CD1c-positive myeloid dendritic cell (primary cell): ENCODE data around the gene PCSK6.
"Not testable (repeated sequence)": the region's sequence is repeated elsewhere in the genome, so short reads cannot be mapped to it uniquely, and the experiment has no call there.

Source experiments
- DNase-seq: peaks from one replicate; pipeline ENCODE4 v3.0.0-alpha.2; 2016; ENCODE audit errors: extremely low spot score

The PCSK6 gene

DNA sequence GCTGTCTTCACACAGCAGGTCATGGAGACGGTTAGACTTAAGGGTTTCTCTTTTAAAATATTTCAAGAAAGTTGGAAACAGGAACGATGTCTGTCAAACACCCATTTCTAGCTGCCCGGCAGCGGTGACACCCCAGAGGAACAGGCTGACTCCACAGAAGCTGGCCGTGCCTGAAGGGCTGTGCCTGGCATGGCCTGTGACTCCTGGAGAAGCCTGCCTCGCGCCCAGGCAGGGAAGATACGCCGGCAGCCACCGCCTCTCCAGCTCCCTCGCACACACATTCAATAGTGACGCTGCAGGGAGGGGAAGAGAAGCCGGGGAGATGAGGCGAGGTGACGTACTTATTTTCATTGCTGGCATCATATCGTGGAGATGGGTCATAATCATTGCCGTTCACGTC, 59.9 kb downstream of the PCSK6 start:
- DNase-seq: no peak

DNA sequence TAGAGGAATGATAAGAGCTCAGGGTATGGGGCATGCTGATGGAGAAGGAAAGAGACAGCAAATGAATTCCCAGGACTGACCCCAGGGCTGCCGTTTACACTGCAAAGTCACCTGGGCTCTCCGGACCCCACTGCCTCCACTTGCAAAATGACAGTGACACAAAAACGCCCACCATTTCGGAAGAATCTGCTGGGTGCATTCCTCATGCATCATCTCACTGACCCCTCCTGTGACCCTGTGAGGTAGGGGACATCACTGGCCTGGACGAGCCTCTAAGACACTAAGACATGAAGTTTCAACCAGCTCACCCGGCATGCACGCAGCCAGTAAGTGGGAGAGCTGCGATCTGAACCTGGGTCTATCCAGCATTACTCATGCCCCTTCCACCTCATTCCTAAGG, 60.3 kb downstream of the PCSK6 start:
- no peak for DNase-seq

DNA sequence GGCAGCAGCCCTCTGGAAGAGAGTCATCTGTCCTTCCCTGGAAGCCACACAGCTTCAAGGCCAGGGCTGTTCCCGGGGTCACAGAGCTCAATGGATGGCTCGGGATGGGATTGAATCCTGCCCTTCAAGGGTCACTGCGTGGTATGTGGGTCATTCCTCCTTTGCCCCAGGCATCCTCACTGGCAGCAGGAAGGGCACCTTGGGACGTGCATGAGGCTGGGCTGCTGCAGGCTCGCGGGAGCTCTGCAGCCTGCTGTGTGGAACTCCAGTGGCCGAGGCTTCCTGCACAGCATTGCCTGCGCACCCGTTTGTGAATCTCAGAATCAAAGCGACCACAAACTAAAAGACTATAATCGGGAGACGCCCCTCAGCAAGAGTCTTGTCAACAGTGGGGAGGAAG, 60.7 kb downstream of the PCSK6 start:
- no peak for DNase-seq

DNA sequence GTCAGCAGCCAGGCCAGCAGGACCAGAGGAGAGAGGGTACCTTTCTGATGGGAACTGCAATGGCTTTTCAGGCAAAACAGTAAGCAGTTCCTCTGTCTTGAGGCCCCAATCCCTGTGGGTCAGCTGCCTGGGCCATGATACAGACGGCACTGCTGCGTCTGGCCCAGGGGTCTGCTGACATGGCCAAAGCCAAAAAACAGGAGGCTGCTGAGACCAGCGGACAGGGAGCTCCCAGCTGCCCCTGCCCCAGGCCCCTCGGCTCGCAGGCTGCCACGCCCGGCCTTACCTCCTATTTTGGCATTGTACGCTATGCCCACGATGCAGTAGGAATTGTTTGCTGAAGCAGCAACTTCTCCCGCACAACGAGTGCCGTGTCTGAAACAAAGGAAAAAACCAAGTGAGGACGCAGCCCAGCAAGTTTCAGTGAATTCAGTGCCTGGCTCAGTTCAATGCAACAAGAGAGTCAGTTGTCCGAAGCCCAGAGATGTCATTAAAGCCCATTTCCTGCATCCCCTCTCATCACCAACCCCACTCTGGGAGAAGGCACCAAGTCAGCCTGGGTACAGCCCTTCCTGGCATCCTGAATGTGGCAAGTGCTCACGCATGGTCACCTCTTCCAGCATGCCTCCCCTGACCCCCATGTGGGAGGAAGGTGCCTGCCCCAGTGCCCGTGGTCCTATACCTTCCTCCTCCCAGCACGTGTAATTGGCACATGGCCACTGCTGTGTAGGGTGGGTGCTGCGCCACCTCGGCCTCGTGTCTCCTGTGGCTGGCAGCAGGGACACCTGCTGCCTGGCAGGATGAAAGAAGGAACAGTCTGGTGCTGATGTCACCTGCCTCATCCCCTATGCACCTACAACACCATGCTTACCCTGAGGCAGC, 61.7 kb downstream of the PCSK6 start:
- DNase-seq: no peak

DNA sequence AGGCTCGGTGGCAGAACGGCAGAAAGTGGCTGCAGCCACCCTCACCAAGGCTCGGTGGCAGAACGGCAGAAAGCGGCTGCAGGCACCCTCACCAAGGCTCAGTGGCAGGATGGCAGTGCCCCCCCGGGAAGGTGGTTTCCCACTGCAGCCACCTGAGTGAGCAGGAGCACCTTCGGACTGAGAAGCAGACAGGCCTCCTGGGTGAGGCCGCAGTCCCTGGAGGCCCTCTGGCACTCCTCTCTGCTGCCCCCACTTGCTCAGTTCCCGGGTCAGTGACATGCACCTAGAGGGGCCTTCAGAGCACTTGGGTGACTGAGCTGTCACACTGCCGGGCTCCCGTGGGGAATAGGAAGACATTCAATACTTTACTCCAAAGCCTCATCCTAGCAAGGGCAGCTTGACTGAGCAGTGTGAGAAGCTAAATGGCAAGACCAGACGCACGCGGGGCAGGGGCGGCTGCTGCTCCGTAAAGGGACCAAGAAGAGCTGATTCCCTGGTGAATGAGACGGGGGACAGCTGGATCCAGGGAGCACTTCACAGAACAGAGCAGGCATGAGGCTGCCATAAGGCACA, 62.7 kb downstream of the PCSK6 start:
- no peak for DNase-seq

DNA sequence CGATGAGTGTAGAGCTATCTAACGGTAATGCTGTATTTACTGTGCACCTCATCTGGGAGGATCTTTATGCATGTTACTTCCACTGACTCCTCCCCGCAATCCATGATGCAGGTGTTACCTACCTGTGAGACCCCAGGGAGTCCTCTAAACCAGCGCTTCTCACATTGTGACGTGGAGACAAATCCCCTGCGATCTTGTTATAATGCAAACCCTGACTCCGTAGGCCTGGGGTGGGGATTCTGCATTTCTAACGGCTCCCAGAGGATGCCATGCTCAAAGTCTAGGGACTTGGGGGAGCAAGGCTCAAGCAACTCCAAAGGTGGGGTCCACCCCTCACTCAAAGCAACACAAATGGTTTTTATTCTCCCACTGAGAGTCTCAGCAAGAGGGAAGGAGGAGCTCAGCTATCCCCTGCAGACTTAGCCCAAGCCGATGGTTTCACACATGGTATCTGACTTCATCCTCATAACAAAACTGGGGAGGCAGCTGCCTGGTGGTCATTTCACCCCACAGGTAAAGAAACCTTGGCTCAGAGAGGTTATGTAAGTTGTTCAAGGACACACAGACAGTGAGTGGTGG, 63.6 kb downstream of the PCSK6 start:
- no peak for DNase-seq

DNA sequence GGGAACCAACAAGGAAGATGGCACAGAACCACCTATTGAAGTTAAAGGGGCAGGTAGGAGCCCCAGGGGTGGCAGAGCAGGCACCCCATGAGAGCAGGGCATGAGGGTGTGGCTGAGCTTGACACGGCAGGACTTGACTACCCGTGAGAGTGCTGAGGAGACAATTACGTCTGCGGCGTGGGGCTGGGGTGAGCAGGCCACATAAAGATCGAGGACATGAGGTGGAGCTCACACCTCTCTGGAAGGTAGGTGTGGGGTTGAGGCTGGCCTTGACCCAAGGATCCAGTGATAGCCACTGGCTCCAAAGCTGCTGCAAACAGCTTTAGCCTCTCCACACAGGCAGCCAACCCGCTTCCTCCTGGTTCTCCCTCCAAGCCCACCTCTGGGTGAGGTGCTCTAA, 64.5 kb downstream of the PCSK6 start:
- no peak for DNase-seq

DNA sequence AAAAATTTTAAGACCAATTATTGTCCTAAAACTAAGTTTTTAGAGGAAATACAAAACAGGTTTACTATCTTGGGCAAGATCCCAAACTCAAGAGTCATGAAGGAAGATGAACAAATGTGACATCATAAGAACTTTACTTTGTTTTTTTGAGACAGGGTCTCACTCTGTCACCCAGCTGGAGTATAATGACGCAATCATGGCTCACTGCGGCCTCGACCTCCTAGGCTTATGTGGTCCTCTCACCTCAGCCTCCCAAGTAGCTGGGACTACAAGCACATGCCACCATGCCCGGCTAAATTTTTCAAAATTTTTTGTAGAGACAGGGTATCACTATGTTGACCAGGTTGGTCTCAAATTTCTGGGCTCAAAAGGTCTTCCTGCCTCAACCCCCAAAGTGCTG, 69.3 kb downstream of the PCSK6 start:
- no peak for DNase-seq

DNA sequence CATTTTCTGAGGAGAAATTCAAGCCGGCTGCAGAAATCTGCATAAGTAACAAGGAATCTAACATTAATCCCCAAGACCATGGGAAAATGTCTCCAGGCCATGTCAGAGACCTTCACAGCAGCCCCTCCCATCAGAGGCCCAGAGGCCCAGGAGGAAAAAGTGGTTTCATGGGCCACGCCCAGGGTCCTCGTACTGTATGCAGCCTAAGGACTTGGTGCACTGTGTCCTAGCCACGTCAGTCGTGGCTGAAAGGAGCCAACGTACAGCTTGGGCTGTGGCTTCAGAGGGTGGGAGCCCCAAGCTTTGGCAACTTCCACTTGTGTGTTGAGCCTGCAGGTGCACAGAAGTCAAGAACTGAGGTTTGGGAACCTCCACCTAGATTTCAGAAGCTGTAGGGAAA, 73.0 kb downstream of the PCSK6 start:
- DNase-seq: not testable (repeated sequence)

DNA sequence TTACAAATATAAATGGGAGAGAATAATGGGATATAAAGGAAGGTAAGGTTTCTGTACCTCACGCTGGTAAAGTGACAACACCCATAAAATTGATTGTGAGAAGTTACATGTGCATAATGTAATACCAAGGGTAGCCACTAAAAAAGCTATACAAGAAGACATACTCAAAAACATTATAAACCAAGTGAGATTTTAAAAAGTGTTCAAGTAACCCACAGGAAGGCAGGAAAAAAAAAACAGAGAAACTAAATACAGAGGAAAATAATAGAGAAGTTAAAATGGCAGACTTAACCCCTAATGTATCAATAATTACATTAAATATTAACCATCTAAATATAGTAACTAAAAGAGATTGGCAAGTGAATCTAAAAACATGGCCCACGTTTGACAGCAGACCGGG, 76.3 kb downstream of the PCSK6 start:
- DNase-seq: no peak

DNA sequence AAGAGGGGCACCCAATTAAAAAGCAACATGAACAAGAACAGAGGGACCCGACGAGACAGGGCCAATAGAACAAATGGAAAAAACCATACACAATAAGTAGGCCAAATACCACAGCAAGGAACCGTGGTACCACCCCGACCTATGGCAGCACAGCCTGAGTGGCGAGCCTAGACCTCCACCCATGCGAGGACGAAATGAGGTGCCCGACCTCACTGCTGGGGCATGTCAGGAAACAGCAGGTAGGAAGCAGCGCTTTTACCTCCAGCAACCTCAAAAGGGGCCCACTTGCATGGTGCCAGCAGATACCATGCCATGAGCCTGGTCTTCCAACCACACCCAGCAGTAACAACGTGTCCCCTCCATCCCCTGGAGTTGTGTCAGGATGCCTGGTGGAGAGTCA, 77.9 kb downstream of the PCSK6 start:
- DNase-seq: no peak

DNA sequence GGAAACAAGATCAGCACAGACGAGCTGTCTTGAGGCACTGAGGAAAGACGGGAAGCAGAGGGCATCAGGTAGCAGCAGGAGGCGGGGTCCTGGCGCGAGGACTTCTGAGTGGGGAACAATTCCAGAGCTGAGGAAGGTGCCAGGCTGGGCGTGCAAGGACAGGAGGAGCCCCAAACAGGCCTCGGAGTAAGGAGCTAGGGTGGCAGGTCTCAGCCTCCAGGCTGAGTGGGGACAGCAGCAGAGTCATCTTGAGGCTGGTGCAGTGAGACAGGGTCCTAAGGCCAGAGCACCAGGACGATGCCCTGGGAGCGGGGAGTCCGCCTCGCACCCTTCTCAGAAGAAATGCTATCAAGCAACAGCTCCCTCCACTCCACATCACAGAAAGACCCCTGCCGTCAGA, 78.4 kb downstream of the PCSK6 start:
- no peak for DNase-seq

DNA sequence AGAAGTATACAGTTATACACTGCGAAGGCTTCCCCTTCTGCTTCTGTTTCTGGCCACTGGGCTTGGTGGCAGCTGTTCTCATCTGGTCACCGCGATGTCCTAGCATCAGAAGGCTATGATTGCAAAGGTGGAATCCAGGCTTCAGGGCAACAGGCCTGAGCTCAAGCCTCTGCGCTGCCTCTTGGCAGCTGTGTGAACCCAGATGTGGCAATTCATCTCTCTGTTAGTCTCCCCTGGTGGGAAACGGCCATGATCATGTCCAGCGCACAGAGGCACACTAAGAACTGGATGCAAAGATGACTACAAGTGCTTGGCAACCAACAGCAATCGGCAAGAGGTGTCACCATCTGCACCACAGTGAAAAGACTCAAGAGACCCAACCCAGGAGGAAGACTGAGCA, 78.9 kb downstream of the PCSK6 start:
- no peak for DNase-seq

DNA sequence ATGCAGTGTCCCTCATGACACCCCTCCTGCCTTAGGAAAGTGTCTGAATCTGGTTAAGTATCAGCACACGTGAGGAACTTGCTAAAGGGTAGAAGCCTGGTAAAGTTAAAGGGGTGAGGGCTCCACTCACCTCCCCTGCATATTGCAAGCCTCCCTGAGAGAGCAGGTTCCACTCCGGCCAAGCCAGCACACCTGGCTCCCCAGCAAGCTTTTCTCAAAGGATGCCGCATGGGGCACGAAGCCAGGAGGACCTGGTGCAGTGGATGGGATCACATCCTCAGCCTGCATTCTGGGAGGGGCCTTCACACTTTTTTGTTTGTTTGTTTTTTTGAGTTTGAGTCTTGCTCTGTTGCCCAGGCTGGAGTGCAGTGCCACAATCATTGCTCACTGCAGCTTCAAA, 79.9 kb downstream of the PCSK6 start:
- no peak for DNase-seq

DNA sequence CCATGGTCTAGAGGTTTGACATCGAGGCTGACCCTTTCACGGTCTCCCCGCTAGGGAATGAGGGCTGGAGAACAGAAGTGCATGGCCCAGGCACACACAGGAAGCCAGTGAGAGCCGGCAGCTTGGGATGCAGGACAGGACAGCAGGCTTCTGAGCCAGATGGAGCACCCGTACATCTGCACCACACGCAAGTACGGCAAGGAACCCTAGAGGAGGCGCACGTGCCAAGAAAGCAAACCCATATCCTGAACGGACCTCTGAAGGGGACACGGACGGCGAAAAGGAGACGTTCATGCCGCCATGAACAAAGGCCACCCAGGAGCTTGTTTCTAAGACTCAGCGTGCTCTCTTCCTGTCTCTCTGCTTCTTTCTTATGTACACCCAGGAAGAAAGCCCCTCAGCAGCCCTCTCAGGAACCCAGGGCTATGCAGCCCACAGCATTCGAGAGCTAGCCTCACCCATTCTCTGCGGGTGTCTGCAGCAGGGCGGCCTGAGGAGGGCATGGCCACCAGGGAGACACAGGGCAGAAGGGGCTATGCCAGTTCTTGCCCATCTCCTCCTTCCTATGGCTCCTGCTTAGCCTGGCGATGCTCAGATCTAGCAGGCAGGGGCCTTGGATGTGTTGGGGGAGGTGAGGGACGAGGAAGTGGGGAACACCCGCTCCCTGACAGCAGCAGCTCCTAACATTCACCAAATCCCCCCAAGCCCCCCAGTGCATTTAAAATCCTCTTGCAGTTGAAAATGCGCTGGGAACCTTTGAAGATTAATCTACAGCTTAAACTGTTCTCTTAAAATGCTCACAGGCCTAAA, 81.3 kb downstream of the PCSK6 start:
- DNase-seq: no peak

DNA sequence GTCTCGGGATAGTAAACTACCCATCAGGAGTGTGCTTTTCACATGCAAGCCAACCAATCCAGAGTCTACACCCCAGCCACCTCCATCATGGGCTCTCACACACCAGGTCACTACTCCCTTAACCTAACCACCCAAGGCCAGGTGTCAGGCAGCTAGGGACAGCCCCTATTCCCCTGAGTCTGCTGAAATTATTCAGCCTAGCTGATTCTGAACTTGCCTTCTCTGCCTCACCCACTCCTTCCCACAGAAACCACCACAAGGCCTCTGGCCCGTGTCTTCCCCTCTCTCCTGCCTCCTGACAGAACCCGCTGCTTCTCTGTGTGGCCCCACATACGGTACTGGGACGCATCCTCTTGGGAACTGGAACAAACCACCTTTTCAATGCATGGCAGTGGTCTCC, 82.1 kb downstream of the PCSK6 start:
- no peak for DNase-seq

DNA sequence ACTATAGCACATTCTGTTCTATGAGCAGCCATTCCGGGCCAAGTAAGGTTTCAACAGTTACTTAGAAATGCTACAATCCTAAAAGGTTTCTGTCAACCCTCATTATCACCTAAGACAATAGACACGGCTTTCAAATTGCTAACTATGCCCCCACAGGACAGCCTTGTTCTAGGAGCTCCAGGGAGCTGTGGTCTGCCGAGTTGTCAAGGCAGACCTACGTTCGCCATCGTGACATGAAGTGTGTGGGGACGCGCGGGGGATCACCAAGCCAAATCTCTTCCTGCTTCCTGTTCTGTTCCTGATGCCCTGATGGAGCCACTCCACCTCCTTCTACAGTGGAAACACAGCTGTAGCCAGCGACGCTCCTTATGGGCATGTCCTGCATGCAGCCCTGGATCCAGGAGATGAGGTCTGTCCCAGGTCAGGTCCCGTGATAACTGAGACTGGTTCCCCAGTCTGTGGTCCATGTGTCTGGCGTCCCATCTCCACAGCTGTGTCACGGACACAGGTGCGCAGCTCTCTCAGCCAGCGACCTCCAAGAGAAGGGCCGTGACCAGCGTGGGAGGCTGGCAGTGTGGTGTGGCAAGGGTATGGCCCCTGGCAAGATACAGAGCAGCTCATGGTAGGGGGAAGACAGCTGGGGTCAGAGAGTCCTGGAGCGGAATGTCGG, 82.8 kb downstream of the PCSK6 start:
- DNase-seq: no peak

DNA sequence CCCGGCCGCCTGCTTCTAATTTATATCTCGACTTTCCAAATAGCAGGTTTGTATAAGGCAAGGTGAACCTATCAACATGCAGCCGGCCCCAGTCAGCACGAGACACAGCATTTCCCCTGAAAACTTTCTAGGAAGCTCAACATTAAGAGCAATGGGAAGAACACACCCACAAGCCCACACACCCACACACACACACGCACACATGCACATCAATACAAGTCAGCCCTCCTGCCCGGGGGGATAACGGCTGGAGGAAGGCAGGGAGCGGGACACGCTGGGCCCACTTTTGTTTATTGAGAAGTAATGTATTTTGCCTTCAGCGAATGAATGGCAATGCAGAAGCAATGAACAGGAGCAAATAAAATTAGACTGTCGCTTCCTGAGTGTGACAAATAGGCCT, 83.5 kb downstream of the PCSK6 start:
- DNase-seq: no peak

DNA sequence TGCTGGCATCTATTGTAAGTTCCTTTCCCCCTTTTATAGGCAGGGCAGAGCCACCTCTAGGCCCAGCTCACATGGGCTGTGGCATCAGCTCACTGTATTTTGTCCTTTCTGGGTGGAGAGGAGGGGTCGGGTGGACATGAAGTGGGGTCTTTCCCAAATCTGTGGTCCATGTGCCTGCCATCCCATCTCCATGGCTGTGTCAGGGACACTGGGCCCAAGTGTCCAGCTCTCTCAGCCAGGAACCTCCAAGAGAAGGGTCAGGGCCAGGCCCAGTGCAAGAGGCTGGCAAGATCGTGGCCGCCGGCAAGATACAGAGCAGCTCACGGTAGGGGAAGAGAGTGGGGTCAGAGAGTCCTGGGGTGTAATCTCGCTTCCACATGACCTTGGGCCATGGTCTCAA, 85.3 kb downstream of the PCSK6 start:
- DNase-seq: no peak

DNA sequence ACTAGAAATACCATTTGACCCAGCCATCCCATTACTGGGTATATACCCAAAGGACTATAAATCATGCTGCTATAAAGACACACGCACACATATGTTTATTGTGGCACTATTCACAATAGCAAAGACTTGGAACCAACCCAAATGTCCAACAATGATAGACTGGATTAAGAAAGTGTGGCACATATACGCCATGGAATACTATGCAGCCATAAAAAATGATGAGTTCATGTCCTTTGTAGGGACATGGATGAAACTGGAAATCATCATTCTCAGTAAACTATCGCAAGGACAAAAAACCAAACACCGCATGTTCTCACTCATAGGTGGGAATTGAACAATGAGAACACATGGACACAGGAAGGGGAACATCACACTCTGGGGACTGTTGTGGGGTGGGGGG, 86.6 kb downstream of the PCSK6 start:
- not testable (repeated sequence) for DNase-seq

DNA sequence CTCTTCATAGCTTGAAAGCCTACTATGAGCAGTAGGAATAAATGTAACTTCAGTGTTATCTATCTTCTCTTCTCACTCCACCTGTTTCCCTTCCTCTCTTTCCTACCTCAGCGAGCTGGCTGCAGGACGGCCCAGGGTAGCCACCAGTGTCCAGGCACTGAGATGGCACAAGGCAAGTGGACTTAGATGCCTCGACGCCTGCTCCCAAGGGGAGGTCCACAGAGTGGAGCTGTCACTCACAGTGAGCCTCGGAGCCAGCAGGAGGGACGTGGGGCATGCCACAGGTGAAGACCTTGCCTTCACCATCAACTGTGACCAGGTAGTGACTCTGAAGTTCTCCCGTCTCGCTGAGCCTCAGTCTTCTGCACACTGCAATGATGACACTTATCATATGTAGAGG, 88.2 kb downstream of the PCSK6 start:
- no peak for DNase-seq

DNA sequence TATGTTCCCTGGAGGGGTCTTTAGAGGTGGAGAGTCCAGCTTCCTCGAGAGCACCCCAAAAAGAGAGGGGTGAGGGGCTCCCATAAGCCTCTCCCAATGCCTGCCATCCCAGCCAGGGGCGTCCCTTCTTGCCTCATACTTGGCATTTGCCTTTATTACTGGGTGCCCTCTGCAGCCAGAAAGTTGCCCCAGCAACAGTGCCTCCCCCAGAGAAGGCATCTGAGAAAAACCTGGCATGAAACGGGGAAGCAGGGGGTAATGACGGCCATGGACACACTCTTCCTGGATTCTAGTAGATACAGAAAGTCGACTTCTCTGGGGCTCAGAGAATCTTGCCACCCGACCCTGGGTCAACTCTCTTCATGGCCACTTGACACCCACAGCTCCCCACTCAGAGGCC, 90.1 kb downstream of the PCSK6 start:
- no peak for DNase-seq
